Measurements from ENCODE around the gene MPZ. TPM values are rescaled to one million over a fixed set of nuclear protein-coding genes. Genes with fewer than 3 reads are reported as not detected.
A peak's percentile ranks its signal among the peaks of the same experiment; 100 is the strongest.

The MPZ gene
- total and polyA plus RNA-seq, 10 of the 15 experiments (the other 5 are each of a cell fraction or from before 2014, with no cell fraction given): 0.09 to 6.9 (median 4.7) TPM

GRCh38 chr1:161330346-161330745 is 20.6 kb upstream of the MPZ start:
- no peak for FAIRE-seq
- ChIA-PET CTCF (no interaction called here), RAD21 (ENCODE audit: unreplicated experiment) (no interaction called here), POLR2A (no interaction called here), SMC1A (ENCODE audit: uncharacterized antibody, unreplicated experiment) (no interaction called here)
- H3K9ac ChIP-seq (ENCODE audit: control insufficient read depth, insufficient read depth, low read length): no peak overlapping the region
- in situ Hi-C loops (cut with MboI): no loop called here
- no peak overlapping the region for H3K27ac ChIP-seq (ENCODE audit: control insufficient read depth, insufficient read depth)
- H3K9me3 ChIP-seq (replicated peaks; ENCODE audit: control insufficient read depth, insufficient read depth, low read length): no peaks in the 10 kb centered on the region
- intact Hi-C loops (cut with micrococcal nuclease; ENCODE audit: unreplicated experiment): no loop called here
- H3K4me2 ChIP-seq (ENCODE audit: control insufficient read depth, insufficient read depth): no peak overlapping the region
- TSS peak; percentile 23 for BruUV-seq (replicated peaks)
- no peak for DNase-seq (ENCODE audit: low read depth, low spot score)
- H3K4me3 ChIP-seq: no peak overlapping the region
- ATAC-seq: no peak
- H4K20me1 ChIP-seq (ENCODE audit: control insufficient read depth, insufficient read depth): no peaks in the 10 kb centered on the region
- no peaks in the 10 kb centered on the region for H3K27me3 ChIP-seq (replicated peaks in 1 of 2; ENCODE audit: control insufficient read depth in 2 of 2, insufficient read depth in 2 of 2, low read length in 1 of 2)
- no peaks in the 10 kb centered on the region for H3K4me1 ChIP-seq (ENCODE audit: control insufficient read depth, insufficient read depth, low read length)
- H3K36me3 ChIP-seq (ENCODE audit: control insufficient read depth in 2 of 2, insufficient read depth in 2 of 2, low read length in 1 of 2): peaks cover 0 to 23% of the 10 kb centered on the region in 2 experiments; a peak in 3 of 4 replicates
- 88% methylated on average over 4 of the region's 4 CpGs for WGBS (ENCODE audit: insufficient coverage, insufficient replicate concordance, low lambda C conversion rate, missing lambda C conversion rate)
- no peaks in the 10 kb centered on the region for H3K79me2 ChIP-seq (ENCODE audit: control insufficient read depth, insufficient read depth, low read length)
- no peak for TF ChIP-seq IKZF1 (conservative IDR thresholded peaks at IDR 0.05)
- no peak for TF ChIP-seq SIX5 (IDR thresholded peaks at IDR 0.05; ENCODE audit: low read depth, low read length, severe bottlenecking)
- no peak overlapping the region for H2AFZ ChIP-seq (ENCODE audit: control insufficient read depth, low read depth, low read length)

- no peak for ATAC-seq
- FAIRE-seq: no peak
- H3K9ac ChIP-seq (ENCODE audit: control insufficient read depth, insufficient read depth, low read length): no peak overlapping the region
- DNase-seq (ENCODE audit: low read depth, low spot score): no peak
- H4K20me1 ChIP-seq (ENCODE audit: control insufficient read depth, insufficient read depth): no peaks in the 10 kb centered on the region
- ChIA-PET SMC1A (ENCODE audit: uncharacterized antibody, unreplicated experiment) (no interaction called here), CTCF (interaction anchor here (1.1 to 2.8 kb wide), 2 partner anchors 10 to 44 kb away, joined by 3 to 8 read pairs; partner anchors contain the start of gene SDHC), POLR2A (no interaction called here), RAD21 (ENCODE audit: unreplicated experiment) (no interaction called here)
- no peaks in the 10 kb centered on the region for H3K27me3 ChIP-seq (replicated peaks in 1 of 2; ENCODE audit: control insufficient read depth in 2 of 2, insufficient read depth in 2 of 2, low read length in 1 of 2)
- H2AFZ ChIP-seq (ENCODE audit: control insufficient read depth, low read depth, low read length): no peak overlapping the region
- H3K9me3 ChIP-seq (replicated peaks; ENCODE audit: control insufficient read depth, insufficient read depth, low read length): no peaks in the 10 kb centered on the region
- H3K4me2 ChIP-seq (ENCODE audit: control insufficient read depth, insufficient read depth): no peak overlapping the region
- H3K79me2 ChIP-seq (ENCODE audit: control insufficient read depth, insufficient read depth, low read length): no peaks in the 10 kb centered on the region
- 47% methylated on average over 4 of the region's 4 CpGs for WGBS (ENCODE audit: insufficient coverage, insufficient replicate concordance, low lambda C conversion rate, missing lambda C conversion rate)
- in situ Hi-C loops (cut with MboI) (no loop called here), intact Hi-C loops (cut with micrococcal nuclease; ENCODE audit: unreplicated experiment) (no loop called here)
- H3K27ac ChIP-seq (ENCODE audit: control insufficient read depth, insufficient read depth): no peak overlapping the region
- H3K4me1 ChIP-seq (ENCODE audit: control insufficient read depth, insufficient read depth, low read length): no peaks in the 10 kb centered on the region
- peaks cover 0 to 7% of the 10 kb centered on the region in 2 experiments; a peak in 2 of 4 replicates for H3K36me3 ChIP-seq (ENCODE audit: control insufficient read depth in 2 of 2, insufficient read depth in 2 of 2, low read length in 1 of 2)
- BruUV-seq (replicated peaks): no TSS peak
- no peak overlapping the region for H3K4me3 ChIP-seq
- TF ChIP-seq YBX1 (IDR thresholded peaks at IDR 0.05): no peak
- TF ChIP-seq PAX5 (IDR thresholded peaks at IDR 0.05; ENCODE audit: borderline replicate concordance, low read depth, low read length): no peak
- no peak for TF ChIP-seq JUND (IDR thresholded peaks at IDR 0.05; ENCODE audit: low read depth, low read length)
- TF ChIP-seq RELA (IDR thresholded peaks at IDR 0.05; ENCODE audit: borderline replicate concordance, partially characterized antibody): no peak
- TF ChIP-seq MEF2A (IDR thresholded peaks at IDR 0.05; ENCODE audit: insufficient read depth, low read depth, low read length): no peak
- TF ChIP-seq YY1 (IDR thresholded peaks at IDR 0.05; ENCODE audit: low read depth, low read length): no peak
- no peak for TF ChIP-seq CBX5 (IDR thresholded peaks at IDR 0.05; ENCODE audit: low read depth)
- TF ChIP-seq CREM (IDR thresholded peaks at IDR 0.05; ENCODE audit: low read depth): no peak
- no peak for TF ChIP-seq ZNF24 (IDR thresholded peaks at IDR 0.05)
- no peak for TF ChIP-seq BACH1 (IDR thresholded peaks at IDR 0.05; ENCODE audit: borderline replicate concordance)
- no peak for TF ChIP-seq E2F4 (IDR thresholded peaks at IDR 0.05; ENCODE audit: low read depth, low read length)
- no peak for TF ChIP-seq CHD4 (IDR thresholded peaks at IDR 0.05)
- no peak for TF ChIP-seq ZSCAN29 (IDR thresholded peaks at IDR 0.05)
- TF ChIP-seq PRDM15 (CRISPR knock-in tag; IDR thresholded peaks at IDR 0.05): no peak
Observed at GRCh38 chr1:161324020-161324419, 14.3 kb upstream of the MPZ start.
